ENCODE measurements around the gene GHITM.
"Not testable (repeated sequence)": the region's sequence is repeated elsewhere in the genome, so short reads cannot be mapped to it uniquely, and the experiment has no call there.

GHITM gene

GRCh38 chr10:84139126-84140035, at the start of gene GHITM:
Gene GHITM (plus strand): TSS chr10:84139509. CDS start chr10:84141501, 1,992 bp downstream.
- DNase-seq, result peak; percentile 99

- DNase-seq, result no peak
Measured at GRCh38 chr10:84095811-84096497, 43.4 kb upstream of the GHITM start.

DNA sequence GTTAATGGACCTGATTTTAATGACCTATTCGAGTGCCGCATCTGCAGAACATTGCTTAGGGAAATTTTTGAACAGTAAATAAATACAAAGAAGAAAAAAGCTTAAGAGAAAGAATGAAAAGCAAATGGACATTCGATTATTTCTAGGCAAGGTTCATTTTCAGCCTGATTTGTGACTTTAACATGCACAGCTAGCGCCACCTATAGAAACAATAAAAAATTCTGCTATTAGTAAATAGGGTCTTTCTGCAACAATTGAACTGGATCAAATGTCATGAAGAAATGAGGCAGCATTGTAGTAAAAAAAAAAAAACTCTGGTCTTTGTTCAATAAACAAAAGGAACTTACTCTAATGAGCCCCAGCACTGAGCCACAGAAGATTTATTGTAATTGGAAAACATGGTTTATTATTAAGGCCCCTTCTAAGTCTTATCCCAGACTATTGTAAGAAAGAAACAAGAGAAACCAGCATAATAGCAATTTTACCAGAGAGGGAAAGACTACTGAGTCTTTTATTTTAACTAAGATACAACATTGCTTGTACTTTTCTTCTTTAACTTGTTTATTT, 41.4 kb upstream of the GHITM start:
- peak; percentile 66 for DNase-seq

DNA sequence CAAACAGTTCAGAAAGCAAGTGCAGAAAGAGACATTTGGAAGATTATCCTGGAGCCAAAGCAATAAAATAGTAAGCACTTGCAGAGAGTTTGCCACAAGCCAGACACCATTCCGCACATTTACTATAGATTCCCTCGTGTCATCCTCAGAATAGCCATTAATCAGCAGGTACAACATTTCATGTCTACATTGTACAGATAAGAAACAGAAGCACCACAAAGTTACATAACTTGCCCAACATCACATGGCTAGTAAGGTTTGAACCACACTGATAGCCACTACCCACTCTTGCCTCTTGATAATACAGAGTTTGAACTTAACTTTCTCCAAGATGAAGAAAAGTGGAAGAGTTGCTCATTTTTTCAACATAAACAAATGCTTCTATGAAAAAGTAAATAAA, 40.6 kb upstream of the GHITM start:
- DNase-seq, result no peak

- DNase-seq, result peak; percentile 8
Measured at GRCh38 chr10:84101042-84101441, 38.3 kb upstream of the GHITM start.

DNA sequence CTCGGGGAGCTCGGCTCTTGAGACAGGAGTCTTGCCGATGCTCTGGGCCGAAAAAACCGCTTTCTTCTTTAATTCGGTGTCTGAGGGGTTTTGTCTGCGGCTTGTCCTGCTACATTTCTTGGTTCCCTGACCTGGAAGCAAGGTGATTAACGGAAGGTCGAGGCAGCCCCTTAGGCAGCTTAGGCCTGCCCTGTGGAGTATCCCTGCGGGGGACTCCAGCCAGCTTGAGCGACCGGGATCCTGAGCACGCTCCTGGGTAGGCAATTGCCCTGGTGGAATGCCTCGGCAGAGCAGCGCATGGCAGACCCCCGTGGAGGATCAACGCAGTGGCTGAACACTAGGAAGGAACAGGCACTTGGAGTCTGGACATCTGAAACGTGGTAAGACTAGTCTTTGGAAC, 30.5 kb upstream of the GHITM start:
- no peak for DNase-seq

- DNase-seq, result not testable (repeated sequence)
Measured at GRCh38 chr10:84109772-84110171, 29.5 kb upstream of the GHITM start.

DNA sequence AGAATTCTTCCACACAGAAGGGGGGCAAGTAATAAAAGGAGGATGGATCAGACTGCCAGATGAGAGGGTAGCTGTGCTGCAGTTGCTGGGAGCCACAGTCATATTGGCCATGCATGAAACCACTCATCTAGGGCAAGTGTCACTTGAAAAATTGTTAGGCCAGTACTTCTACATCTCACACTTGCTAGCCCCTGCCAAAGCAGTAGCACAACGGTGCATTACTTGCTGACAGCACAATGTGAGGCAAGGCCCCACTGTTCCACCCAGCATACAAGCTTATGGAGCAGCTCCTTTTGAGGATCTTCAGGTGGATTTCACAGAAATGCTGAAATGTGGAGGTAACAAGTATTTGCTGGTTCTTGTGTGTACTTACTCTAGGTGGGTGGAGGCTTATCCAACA, 25.8 kb upstream of the GHITM start:
- DNase-seq, result not testable (repeated sequence)

DNA sequence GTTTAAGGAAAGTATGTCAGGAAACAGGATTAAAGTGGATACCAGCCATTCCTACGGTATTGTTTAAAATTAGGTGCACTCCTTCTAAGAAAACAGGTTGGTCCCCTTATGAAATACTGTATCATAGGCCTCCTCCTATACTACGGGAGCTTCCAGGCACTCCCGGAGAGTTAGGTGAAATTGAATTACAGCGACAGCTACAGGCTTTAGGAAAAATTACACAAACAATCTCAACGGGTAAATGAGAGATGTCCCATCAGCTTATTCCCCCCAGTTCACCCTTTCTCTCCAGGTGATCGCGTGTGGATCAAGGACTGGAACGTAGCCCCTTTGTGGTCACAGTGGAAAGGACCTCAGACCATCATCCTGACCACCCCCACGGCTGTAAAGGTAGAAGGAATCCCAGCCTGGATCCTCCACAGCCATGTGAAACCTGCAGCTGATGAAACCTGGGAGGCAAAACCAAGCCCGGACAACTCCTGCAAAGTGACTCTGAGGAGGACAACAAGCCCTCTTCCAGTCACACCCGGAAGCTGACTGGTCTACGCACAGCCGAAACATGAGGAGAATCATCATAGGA, 25.1 kb upstream of the GHITM start:
- DNase-seq, result peak; percentile 61

GRCh38 chr10:84117204-84117603, 22.1 kb upstream of the GHITM start:
- not testable (repeated sequence) for DNase-seq

DNA sequence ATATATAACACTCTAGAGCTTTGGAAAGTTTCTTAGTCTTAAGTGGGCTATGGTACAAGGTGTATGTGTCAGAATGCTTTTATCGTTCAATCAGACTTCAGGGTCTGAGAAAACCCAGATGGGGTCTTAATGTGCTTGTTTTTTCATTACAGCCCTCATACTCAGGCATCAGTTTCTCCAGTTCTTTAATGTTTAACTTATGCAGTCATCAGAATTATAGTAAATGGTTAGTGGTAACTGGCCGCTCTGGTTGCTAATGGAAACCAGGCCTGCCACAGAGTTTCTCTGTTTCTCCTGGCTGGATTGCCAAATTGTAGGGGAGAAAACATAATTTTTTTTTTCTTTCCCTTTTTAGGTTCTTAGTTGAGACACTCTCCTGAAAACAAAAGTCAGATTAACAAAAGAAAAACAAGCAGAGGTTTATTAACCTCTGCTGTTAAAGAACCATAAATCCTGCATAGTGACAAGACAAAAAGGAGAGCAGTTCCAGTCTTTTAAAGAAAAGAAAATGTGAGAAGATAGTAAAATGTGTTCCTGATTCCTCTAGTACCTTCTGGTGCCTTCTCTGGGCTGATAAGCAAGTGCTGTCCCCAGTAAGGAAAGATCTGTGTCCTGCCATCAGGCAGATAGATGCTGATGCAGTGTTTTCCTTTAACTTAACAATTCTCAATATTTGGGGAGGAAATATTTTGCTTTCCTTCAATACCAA, 21.5 kb upstream of the GHITM start:
- peak; percentile 16 for DNase-seq

DNA sequence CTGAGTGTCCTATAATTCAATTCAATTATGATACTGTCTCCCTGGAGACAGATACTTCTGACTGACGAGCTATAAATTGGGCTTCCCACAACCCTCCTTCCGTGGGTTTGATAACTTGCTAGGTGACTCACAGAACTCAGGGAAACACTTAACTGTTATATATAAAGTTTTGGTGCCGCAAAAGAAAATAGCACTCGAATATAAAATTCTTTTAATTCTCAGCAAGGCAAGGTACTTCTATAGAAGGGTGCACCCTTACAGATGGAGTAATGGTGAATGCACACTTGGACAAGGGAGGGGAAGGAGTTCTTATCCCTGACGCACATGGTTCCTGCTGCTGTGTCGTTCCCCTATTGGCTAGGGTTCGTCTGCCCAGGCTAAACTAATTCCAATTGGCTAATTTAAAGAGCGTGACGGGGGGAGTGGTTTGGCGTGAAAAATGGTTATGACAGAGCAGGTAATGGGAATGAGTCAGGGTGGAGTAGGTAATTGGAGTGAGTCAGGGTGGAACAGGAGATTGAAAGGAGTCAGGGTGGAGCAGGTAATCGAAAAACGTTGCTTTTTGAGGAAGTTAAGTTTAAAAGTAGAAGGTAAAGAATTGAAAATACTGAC, 20.8 kb upstream of the GHITM start:
- peak; percentile 5 for DNase-seq

DNA sequence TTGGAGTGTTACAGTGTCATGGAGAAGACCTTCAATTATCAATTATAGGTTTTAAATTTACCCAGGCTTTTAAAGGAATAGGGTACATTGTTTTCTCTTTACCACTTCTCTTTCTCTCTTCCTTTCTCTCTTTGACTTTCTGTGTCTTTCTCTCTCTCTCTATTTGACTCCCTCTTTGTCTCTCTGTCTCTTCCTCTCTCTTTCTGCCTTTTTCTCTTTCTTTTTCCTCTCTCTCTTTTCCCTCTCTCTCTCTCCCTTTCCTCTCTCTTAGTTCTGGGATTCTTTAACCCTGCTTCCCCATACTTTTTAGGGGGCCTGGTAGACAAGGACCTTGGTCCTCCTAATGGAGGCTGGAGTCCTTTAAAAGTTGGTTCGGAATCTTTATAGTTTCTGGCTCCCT, 15.9 kb upstream of the GHITM start:
- DNase-seq, result no peak

DNA sequence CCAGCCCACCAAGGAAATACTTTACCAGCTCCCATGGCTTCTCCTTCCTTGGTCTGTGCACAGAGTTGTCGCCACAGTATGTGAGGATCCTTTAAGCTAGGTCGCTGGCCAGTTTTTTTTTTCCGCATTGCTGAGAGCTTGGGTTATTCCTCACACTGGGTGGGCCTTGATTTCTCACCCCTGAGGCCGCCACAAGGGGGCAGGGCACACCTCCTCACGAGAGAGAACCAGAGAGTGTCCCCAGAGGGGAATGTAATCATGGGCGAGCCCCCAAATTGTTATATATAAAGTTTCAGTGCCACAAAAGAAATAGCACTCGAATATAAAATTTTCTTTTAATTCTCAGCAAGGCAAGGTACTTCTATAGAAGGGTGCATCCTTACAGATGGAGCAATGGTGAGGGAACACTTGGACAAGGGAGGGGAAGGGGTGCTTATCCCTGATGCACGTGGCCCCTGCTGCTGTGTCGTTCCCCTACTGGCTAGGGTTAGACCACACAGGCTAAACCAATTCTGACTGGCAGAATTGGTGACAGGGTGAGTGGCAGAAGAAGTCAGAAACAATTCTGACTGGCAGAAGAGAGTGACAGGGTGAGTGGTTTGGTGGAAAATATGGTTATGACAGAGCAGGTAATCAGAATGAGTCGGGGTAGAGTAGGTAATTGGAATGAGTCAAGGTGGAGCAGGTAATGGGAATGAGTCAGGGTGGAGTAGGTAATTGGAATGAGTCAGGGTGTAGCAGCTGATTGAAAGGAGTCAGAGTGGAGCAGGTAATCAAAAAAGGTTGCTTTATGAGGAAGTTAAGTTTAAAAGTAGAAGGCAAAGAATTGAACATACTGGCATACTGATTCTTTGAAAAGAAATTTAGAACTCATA, 13.2 kb upstream of the GHITM start:
- peak; percentile 36 for DNase-seq

- no peak for DNase-seq
Measured at GRCh38 chr10:84126785-84127167, 12.5 kb upstream of the GHITM start.

GRCh38 chr10:84135836-84136235, 3.5 kb upstream of the GHITM start:
- DNase-seq, result peak; percentile 63

DNA sequence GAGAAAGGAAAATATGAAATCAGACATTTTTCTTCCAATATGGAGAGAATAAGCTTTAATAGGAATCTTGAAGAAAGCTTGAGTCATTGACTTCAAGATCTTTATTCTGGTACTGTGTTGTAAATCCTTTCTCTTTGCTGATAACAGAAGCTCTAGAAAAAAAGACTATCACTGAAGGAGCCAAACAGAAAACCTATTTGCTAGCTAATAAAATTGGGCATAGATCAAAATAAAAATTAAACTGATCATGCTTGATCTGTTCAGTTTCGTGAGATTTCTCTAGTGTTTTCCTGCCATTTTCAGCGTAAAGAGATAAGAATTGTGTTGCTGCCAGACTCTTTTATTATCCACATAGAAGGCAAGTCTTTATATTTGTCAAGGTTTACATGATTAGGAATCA, 1.5 kb upstream of the GHITM start:
- DNase-seq, result no peak

- DNase-seq, result peak; percentile 82
Measured at GRCh38 chr10:84138478-84139125, 707 bp upstream of the GHITM start.

- DNase-seq, result peak; percentile 64
Measured at GRCh38 chr10:84140036-84140379, 699 bp downstream of the GHITM start.

DNA sequence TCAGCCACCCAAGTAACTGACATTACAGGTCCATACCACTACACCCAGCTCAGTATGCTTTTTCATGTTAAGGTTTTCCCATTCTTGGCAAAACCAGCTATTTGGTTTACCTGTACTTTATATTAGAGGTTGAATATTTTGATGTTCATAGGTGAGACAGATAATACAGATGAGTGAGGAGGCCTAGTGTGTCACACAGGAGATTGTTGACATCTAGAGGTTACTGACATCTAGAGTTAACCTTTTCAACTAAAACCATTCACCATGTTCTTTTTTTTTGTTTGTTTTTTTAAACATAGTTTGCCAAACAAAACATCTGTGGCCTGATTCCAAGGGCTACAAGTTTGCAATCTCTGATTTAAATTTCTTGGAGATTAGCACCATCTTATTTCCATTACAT, 8.0 kb downstream of the GHITM start:
- DNase-seq, result no peak

Data from DMS53 (cell line).